ENCODE measurements around the gene SLC12A1.
"Not testable (repeated sequence)": the region's sequence is repeated elsewhere in the genome, so short reads cannot be mapped to it uniquely, and the experiment has no call there.

Gene SLC12A1

GRCh38 chr15:48309740-48310139 lies 103.6 kb downstream of the SLC12A1 start:
- no peak for DNase-seq (ENCODE audit: low read depth)

- no peak for DNase-seq (ENCODE audit: low read depth)
Observed at GRCh38 chr15:48313216-48313615, 107.1 kb downstream of the SLC12A1 start.

- DNase-seq (ENCODE audit: low read depth): no peak
Observed at GRCh38 chr15:48315041-48315440, 108.9 kb downstream of the SLC12A1 start.

GRCh38 chr15:48317221-48317620 lies 111.1 kb downstream of the SLC12A1 start:
- DNase-seq (ENCODE audit: low read depth): no peak

- no peak for DNase-seq (ENCODE audit: low read depth)
Observed at GRCh38 chr15:48318131-48318530, 112.0 kb downstream of the SLC12A1 start.

- DNase-seq (ENCODE audit: low read depth): no peak
Observed at GRCh38 chr15:48323294-48323693, 117.2 kb downstream of the SLC12A1 start.

GRCh38 chr15:48324949-48325348 lies 118.8 kb downstream of the SLC12A1 start:
- DNase-seq (ENCODE audit: low read depth): no peak

GRCh38 chr15:48325400-48325799 lies 119.3 kb downstream of the SLC12A1 start:
- no peak for DNase-seq (ENCODE audit: low read depth)

GRCh38 chr15:48326180-48326579 lies 120.1 kb downstream of the SLC12A1 start:
- DNase-seq (ENCODE audit: low read depth): not testable (repeated sequence)

- DNase-seq (ENCODE audit: low read depth): no peak
Observed at GRCh38 chr15:48330105-48330785, 124.1 kb downstream of the SLC12A1 start.

- peak; percentile 75 for DNase-seq (ENCODE audit: low read depth)
Observed at GRCh38 chr15:48330855-48331795, 125.0 kb downstream of the SLC12A1 start, which contains the start of gene DUT. Gene DUT, plus strand, starts transcription at chr15:48331429. Its CDS starts 87 bp downstream, at chr15:48331516.

GRCh38 chr15:48331796-48332641 lies 125.9 kb downstream of the SLC12A1 start:
- DNase-seq (ENCODE audit: low read depth): peak; percentile 75

- DNase-seq (ENCODE audit: low read depth): peak; percentile 7
Observed at GRCh38 chr15:48332642-48333034, 126.5 kb downstream of the SLC12A1 start.

GRCh38 chr15:48333540-48333939 lies 127.4 kb downstream of the SLC12A1 start:
- no peak for DNase-seq (ENCODE audit: low read depth)

GRCh38 chr15:48334260-48334659 lies 128.2 kb downstream of the SLC12A1 start:
- no peak for DNase-seq (ENCODE audit: low read depth)

GRCh38 chr15:48336940-48337339 lies 130.8 kb downstream of the SLC12A1 start:
- DNase-seq (ENCODE audit: low read depth): no peak

GRCh38 chr15:48337607-48338006 lies 131.5 kb downstream of the SLC12A1 start:
- no peak for DNase-seq (ENCODE audit: low read depth)

- DNase-seq (ENCODE audit: low read depth): no peak
Observed at GRCh38 chr15:48340111-48340510, 134.0 kb downstream of the SLC12A1 start.

GRCh38 chr15:48343865-48344264 lies 137.8 kb downstream of the SLC12A1 start:
- DNase-seq (ENCODE audit: low read depth): no peak

GRCh38 chr15:48345516-48345915 lies 139.4 kb downstream of the SLC12A1 start:
- DNase-seq (ENCODE audit: low read depth): no peak

- peak; percentile 23 for DNase-seq (ENCODE audit: low read depth)
Observed at GRCh38 chr15:48352474-48353072, 146.5 kb downstream of the SLC12A1 start.

All from activated T-cell treated with anti-CD3 and anti-CD28 coated beads for 24 hours (primary cell).